ENCODE results near the gene SLC22A7.

DNA sequence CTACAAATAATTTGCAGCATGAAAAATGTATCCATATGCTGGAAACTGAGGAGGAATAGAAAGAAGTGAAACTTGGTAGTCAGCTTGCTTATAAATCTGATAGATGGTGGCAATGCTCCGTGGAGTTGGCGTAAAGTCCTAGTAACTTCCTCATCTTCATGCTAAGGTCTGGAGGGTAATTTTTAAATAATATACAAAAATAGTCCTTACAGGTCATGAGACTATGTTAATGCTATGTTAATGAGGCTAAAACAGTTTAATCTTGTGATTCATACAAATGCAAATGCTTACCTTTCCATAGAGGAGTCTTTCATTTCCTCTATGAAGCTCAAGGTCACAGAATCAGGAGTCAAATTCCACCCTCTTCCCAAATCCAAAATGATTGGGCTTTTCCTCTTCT lies 20.0 kb downstream of the SLC22A7 start:
- TF ChIP-seq, protein P1, sequence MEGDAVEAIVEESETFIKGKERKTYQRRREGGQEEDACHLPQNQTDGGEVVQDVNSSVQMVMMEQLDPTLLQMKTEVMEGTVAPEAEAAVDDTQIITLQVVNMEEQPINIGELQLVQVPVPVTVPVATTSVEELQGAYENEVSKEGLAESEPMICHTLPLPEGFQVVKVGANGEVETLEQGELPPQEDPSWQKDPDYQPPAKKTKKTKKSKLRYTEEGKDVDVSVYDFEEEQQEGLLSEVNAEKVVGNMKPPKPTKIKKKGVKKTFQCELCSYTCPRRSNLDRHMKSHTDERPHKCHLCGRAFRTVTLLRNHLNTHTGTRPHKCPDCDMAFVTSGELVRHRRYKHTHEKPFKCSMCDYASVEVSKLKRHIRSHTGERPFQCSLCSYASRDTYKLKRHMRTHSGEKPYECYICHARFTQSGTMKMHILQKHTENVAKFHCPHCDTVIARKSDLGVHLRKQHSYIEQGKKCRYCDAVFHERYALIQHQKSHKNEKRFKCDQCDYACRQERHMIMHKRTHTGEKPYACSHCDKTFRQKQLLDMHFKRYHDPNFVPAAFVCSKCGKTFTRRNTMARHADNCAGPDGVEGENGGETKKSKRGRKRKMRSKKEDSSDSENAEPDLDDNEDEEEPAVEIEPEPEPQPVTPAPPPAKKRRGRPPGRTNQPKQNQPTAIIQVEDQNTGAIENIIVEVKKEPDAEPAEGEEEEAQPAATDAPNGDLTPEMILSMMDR (tag by site-specific recombination; IDR thresholded peaks at IDR 0.05), result no peak
- no peak for TF ChIP-seq ZNF155 (tag by site-specific recombination; IDR thresholded peaks at IDR 0.05)
- no peak for TF ChIP-seq OVOL3 (tag by site-specific recombination; IDR thresholded peaks at IDR 0.05)

All from HEK293 (cell line).